ENCODE results near the gene DYNC1I1. TPM values are rescaled to one million over a fixed set of nuclear protein-coding genes. Genes with fewer than 3 reads are reported as not detected.

Gene DYNC1I1
- total and polyA plus RNA-seq, 2 of the 4 experiments (the other 2 are of a cell fraction), result under 0.01 to 0.15 TPM

- H3K18ac ChIP-seq (ENCODE audit: low read depth, low read length), result no peak overlapping the region
- H2AK5ac ChIP-seq (ENCODE audit: low read depth, low read length), result no peak overlapping the region
- in situ Hi-C loops (cut with MboI; ENCODE audit: low sequenced_read_pairs), result no loop called here
- H4K8ac ChIP-seq (ENCODE audit: low read depth in 2 of 2, low read length in 2 of 2), result no peak overlapping the region
- no peak for ATAC-seq (ENCODE audit: low read depth)
- no peak overlapping the region for H3K27ac ChIP-seq (ENCODE audit: insufficient read depth, low read length)
- no peaks in the 10 kb centered on the region for H3K9me3 ChIP-seq (ENCODE audit: control insufficient read depth, insufficient read depth, low read length)
- H4K20me1 ChIP-seq (ENCODE audit: insufficient read depth, low read length), result no peaks in the 10 kb centered on the region
- no peaks in the 10 kb centered on the region for H3K4me1 ChIP-seq (ENCODE audit: control insufficient read depth, insufficient read depth, low read length)
- no peak overlapping the region for H3K56ac ChIP-seq (ENCODE audit: extremely low read depth, insufficient read depth, low read length)
- H4K91ac ChIP-seq (ENCODE audit: insufficient read depth, low read depth, low read length), result no peak overlapping the region
- no peak overlapping the region for H3K9ac ChIP-seq (ENCODE audit: low read depth, low read length)
- no peak overlapping the region for H3K4me3 ChIP-seq (ENCODE audit: insufficient read depth, low read depth, low read length)
- no peak overlapping the region for H3K4me2 ChIP-seq (ENCODE audit: low read depth, low read length)
- H2AFZ ChIP-seq (replicated peaks; ENCODE audit: low read length, poor library complexity), result no peak overlapping the region
- H3K4ac ChIP-seq (ENCODE audit: low read depth, low read length), result no peak overlapping the region
- H3K14ac ChIP-seq (replicated peaks; ENCODE audit: low read depth, low read length), result no peak overlapping the region
- POLR2A ChIA-PET (ENCODE audit: unreplicated experiment), result no interaction called here
- WGBS, 2 experiments (ENCODE audit: extremely low coverage in 2 of 2, insufficient read length in 1 of 2), result no CpG with 5 or more reads among the region's 4 CpGs
- no peak overlapping the region for H2BK15ac ChIP-seq (ENCODE audit: low read depth, low read length)
- intact Hi-C loops (cut with micrococcal nuclease), result no loop called here
- H3K23ac ChIP-seq (ENCODE audit: low read depth, low read length), result no peak overlapping the region
- peak; percentile 19 for DNase-seq
- dilution Hi-C loops (cut with HindIII; ENCODE audit: low sequenced_read_pairs, unreplicated experiment), result no loop called here
- H3K9me1 ChIP-seq (ENCODE audit: insufficient read depth, low read length), result no peaks in the 10 kb centered on the region
- H3K79me1 ChIP-seq (ENCODE audit: low read depth in 1 of 2, low read length in 2 of 2), result no peaks in the 10 kb centered on the region
- no peak for TF ChIP-seq ELK1 (IDR thresholded peaks at IDR 0.05; ENCODE audit: borderline replicate concordance, low read depth, low read length)
- no peak for TF ChIP-seq NFE2L2 (IDR thresholded peaks at IDR 0.05; ENCODE audit: low read depth, low read length)
- TF ChIP-seq BHLHE40 (IDR thresholded peaks at IDR 0.05; ENCODE audit: low read depth, low read length), result no peak
- no peak for TF ChIP-seq CEBPB (IDR thresholded peaks at IDR 0.05; ENCODE audit: low read depth, low read length)
- TF ChIP-seq FOS (IDR thresholded peaks at IDR 0.05; ENCODE audit: low read depth, low read length), result no peak
- TF ChIP-seq, protein P1, sequence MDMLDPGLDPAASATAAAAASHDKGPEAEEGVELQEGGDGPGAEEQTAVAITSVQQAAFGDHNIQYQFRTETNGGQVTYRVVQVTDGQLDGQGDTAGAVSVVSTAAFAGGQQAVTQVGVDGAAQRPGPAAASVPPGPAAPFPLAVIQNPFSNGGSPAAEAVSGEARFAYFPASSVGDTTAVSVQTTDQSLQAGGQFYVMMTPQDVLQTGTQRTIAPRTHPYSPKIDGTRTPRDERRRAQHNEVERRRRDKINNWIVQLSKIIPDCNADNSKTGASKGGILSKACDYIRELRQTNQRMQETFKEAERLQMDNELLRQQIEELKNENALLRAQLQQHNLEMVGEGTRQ (IDR thresholded peaks at IDR 0.05; ENCODE audit: low read depth, low read length), result no peak
- no peak for TF ChIP-seq MAZ (IDR thresholded peaks at IDR 0.05; ENCODE audit: borderline replicate concordance, low read depth, low read length)
- TF ChIP-seq SMC3 (IDR thresholded peaks at IDR 0.05; ENCODE audit: low read depth, low read length), result no peak
- TF ChIP-seq RAD21 (IDR thresholded peaks at IDR 0.05; ENCODE audit: low read length), result no peak
- TF ChIP-seq, protein P2, sequence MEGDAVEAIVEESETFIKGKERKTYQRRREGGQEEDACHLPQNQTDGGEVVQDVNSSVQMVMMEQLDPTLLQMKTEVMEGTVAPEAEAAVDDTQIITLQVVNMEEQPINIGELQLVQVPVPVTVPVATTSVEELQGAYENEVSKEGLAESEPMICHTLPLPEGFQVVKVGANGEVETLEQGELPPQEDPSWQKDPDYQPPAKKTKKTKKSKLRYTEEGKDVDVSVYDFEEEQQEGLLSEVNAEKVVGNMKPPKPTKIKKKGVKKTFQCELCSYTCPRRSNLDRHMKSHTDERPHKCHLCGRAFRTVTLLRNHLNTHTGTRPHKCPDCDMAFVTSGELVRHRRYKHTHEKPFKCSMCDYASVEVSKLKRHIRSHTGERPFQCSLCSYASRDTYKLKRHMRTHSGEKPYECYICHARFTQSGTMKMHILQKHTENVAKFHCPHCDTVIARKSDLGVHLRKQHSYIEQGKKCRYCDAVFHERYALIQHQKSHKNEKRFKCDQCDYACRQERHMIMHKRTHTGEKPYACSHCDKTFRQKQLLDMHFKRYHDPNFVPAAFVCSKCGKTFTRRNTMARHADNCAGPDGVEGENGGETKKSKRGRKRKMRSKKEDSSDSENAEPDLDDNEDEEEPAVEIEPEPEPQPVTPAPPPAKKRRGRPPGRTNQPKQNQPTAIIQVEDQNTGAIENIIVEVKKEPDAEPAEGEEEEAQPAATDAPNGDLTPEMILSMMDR (conservative IDR thresholded peaks at IDR 0.05; ENCODE audit: low read depth, low read length), result no peak
- no peak for TF ChIP-seq MAFK (IDR thresholded peaks at IDR 0.05; ENCODE audit: low read depth, low read length)
- no peak for TF ChIP-seq RFX5 (IDR thresholded peaks at IDR 0.05; ENCODE audit: low read depth, low read length)
- no peak for TF ChIP-seq POLR2A (IDR thresholded peaks at IDR 0.05; ENCODE audit: low read depth, low read length)
- TF ChIP-seq RCOR1 (IDR thresholded peaks at IDR 0.05; ENCODE audit: insufficient replicate concordance, low read length), result no peak
- no peak overlapping the region for H4K5ac ChIP-seq (ENCODE audit: low read depth, low read length)
- no TSS peak for BruUV-seq (replicated peaks)
- no peaks in the 10 kb centered on the region for H3K36me3 ChIP-seq (ENCODE audit: control insufficient read depth, insufficient read depth, low read length)
- H2BK20ac ChIP-seq (ENCODE audit: low read depth, low read length), result no peak overlapping the region
- H3K27me3 ChIP-seq (ENCODE audit: control insufficient read depth, insufficient read depth, low read length), result no peaks in the 10 kb centered on the region
- H2AK9ac ChIP-seq (replicated peaks; ENCODE audit: low read depth, low read length, poor library complexity), result no peak overlapping the region
- CTCF ChIA-PET, result no interaction called here
- H2BK120ac ChIP-seq (ENCODE audit: low read depth, low read length), result no peak overlapping the region
- no peak overlapping the region for H2BK5ac ChIP-seq (ENCODE audit: low read depth, low read length, poor library complexity, severe bottlenecking)
Observed at GRCh38 chr7:95886501-95887090, 114.2 kb downstream of the DYNC1I1 start.
